ENCODE results near the gene SMS.

DNA sequence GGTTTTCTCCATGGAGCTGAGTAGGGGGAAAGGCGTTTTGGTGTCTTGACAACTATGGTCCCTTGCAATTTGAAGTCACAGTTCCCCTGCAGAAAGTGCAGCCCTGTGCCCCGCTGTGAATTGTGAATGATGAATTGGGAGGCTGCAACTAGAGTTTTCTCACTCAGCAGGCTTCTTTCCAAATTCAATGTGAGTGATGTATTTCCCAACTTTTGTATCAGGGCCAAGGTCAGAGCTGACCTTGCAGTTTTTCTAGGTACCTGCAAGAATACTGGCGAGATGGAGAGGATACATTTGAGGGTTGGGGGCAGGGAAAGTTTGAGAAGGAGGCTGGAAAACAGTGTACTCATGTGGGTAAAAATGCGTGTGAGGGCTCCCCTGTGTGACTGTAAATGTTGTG is 103.4 kb downstream of the SMS start:
- TF ChIP-seq, protein P1, sequence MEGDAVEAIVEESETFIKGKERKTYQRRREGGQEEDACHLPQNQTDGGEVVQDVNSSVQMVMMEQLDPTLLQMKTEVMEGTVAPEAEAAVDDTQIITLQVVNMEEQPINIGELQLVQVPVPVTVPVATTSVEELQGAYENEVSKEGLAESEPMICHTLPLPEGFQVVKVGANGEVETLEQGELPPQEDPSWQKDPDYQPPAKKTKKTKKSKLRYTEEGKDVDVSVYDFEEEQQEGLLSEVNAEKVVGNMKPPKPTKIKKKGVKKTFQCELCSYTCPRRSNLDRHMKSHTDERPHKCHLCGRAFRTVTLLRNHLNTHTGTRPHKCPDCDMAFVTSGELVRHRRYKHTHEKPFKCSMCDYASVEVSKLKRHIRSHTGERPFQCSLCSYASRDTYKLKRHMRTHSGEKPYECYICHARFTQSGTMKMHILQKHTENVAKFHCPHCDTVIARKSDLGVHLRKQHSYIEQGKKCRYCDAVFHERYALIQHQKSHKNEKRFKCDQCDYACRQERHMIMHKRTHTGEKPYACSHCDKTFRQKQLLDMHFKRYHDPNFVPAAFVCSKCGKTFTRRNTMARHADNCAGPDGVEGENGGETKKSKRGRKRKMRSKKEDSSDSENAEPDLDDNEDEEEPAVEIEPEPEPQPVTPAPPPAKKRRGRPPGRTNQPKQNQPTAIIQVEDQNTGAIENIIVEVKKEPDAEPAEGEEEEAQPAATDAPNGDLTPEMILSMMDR (IDR thresholded peaks at IDR 0.05), result no peak
- TF ChIP-seq EZH2 (IDR thresholded peaks at IDR 0.05; ENCODE audit: borderline replicate concordance, insufficient read depth, low read depth, low read length, poor library complexity, severe bottlenecking), result no peak

Measured in B cell (primary cell).